HG02973 (cell line): Measurements from ENCODE around the gene SYNGR4.

Source experiments
- ATAC-seq: cut with Tn5 transposase; IDR thresholded peaks from one replicate; pipeline ENCODE4 v1.9.1; 2021; ENCODE audit warnings: moderate library complexity; ENCODE audit not compliant: unreplicated experiment

SYNGR4 gene

DNA sequence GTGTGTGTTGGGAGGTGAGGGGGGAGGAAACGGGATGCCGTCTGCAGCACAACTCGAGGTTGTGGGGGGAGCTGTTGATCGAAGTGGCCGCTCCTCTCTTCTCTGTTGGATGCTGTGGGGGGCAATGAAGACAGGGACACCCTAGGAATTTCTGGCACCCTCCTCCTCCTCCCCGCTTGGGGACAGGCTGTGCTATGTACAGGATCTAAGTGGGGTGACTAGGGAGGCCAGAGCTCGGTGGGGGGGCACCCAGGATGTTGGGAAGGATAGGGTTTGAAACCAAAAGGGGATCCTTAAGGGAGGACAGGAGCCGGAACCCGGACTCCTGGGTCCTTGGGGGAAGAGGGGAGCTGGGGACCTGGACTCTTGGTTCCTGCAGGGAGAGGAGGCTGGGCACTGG lies 31.3 kb downstream of the SYNGR4 start:
- ATAC-seq: no peak

DNA sequence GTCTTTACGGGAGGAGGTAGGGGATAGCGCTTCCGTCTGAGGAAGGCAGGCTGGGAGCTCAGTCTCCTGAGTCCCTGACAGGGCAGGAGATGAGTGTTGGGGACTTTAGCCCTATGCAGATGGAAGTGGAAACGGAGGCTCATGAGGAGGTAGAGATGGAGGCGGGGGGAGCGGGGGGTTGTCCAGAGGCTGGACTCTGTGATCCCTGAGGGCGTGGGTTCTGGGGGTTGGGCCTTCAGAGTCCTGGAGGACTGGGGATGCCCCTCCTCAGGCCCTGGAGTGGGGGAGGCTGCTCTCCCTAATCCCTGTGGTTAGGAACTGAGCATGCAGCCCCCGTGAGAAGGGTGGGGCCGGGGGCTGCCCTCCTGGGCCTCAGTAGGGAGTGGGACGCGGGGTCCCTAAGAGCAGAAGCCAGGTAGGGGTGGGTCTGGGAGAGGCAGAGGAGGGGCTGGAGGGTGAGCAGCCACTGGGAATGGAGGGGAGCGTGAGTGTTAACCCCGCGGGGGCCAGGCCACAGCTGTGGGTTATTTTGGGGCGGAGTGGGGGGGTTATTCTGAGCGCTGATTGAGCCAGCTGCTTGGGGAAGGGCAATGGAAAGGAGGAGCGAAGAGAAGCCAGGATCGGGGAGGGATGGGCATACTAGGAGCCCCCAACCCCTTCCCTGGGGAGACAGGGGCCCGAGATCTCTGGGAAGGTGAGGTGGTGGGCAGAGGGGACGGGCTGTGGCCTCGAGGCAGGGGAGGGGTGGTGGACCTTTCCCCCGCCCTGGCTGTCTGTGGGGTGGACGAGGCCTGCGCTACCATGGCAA lies 32.1 kb downstream of the SYNGR4 start:
- no peak for ATAC-seq

DNA sequence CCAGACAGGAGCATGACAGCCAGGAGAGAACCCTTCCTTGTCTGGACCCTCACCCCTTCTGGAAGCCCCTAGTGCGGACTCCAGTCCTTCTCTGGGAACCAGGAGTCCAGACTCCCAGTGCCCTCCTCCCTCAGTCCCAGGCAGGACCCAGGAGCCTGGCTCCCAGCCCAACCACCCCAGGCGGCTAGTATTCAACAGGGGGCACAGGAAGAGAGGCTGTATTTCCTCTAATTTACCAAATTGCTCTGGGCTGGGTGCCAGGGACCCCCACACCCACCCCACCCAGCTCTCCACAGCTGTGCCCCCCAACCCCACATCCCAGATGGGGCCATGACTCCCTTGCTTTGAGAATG lies 32.6 kb downstream of the SYNGR4 start:
- no peak for ATAC-seq

DNA sequence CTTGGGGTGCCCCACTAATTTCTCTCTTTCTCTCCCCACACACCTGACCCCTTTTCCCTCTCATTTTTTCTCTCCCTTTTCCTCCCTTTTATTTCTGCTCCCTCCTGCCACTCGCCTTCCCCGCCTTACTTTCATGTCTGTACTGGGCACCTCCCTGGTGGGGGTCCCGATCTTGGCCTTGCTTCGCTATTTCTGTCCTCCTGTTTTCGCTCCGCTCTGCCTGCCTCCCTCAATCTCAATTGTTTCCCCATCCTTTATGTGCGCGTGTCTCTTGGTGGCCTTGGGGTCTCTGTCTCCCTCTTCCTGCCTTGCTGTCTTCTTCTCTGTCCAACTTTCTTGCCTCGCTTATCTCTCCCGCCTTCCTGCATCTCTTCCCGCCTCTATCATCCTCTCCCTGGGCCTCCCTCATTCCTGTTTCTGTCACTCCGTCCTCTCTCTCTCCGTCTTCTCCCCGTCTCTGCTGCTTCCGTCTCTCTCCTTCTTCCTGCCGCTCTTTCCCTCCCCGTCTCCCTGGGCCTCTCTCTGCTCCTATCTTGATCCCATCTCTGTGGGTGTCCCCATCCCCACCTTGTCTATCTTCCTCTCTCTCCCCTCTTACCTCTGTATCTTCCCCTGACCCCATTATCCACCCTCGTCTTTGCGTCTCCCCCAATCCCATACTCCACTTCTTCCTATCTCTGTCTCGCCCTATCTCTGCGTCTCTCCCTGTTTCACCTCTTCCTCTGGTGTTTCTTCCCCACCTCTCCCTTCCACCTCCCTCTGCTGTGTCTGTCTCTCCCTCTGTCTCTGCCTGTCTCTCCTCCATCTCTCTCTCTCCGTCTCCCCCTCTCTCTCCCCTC lies 33.3 kb downstream of the SYNGR4 start:
- no peak for ATAC-seq

DNA sequence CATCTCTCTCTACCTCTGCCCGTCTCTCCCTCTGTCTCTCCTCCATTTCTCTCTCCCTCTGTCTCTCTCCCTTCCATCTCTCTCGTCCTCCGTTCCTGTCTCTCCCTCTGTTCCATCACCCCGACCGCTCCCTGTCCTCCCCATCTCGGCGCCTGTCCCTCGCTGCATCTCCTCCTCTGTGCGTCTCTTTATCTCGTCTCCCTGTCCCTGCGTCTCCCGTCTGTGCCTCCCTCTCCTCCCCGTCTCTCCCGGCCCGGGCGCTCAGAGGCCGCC lies 33.9 kb downstream of the SYNGR4 start:
- no peak for ATAC-seq

DNA sequence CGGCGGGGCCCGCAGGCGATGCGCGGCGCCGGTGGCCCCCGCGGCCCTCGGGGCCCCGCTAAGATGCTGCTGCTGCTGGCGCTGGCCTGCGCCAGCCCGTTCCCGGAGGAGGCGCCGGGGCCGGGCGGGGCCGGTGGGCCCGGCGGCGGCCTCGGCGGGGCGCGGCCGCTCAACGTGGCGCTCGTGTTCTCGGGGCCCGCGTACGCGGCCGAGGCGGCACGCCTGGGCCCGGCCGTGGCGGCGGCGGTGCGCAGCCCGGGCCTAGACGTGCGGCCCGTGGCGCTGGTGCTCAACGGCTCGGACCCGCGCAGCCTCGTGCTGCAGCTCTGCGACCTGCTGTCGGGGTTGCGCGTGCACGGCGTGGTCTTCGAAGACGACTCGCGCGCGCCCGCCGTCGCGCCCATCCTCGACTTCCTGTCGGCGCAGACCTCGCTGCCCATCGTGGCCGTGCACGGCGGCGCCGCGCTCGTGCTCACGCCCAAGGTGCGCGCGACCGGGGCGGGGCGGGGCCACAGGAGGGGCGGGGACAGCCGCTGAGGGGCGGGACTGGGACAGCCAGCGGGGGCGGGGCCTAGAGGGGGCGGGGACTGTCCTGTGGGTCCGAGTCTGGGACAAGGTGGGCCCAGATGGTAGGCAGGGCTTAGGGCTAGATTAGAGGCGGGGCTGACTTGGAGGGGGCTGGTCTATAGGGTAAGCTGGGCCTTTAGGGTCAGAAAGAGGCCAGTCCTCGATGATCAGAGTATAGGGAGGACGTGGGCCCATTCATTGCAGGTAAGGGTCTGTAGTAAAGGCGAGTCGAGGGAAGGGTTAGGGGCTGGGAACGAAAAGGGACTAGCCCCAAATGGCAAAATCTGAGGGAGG lies 34.4 kb downstream of the SYNGR4 start:
- peak; percentile 42 for ATAC-seq

DNA sequence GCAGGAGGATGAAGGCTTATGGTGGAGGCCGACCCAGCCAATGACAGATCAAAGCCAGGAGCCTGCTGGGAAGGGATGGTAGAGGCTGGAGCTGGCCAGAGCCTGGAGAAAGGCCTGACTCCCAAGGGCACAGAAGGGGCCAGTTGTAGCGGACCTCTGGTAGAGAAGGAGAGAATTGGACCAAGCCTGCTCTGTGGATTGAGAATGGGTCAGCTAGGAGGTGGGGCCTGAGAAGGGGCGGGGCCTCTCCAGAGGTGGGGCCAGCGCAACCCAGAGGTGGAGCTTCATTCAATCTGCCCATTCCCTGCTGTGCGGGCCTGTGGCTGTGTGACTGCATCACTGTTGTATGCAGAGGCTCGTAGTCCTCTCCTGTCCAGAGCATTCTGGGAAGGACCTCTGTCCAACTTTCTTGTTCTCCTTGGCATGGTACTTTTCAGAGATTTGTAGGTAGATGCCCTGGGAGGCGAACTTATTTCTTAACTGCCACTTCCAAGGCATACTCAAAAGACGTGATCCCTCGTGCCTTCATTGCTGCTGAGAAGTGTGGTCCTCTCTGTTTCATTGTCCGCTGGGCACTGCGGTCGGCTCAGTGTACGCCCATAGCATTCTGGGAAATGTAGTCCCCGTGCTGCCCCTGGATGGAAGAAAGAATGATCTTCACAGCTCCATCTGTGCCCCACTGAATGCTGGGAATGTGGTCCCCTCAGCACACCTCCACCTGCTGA lies 36.0 kb downstream of the SYNGR4 start:
- ATAC-seq: no peak

DNA sequence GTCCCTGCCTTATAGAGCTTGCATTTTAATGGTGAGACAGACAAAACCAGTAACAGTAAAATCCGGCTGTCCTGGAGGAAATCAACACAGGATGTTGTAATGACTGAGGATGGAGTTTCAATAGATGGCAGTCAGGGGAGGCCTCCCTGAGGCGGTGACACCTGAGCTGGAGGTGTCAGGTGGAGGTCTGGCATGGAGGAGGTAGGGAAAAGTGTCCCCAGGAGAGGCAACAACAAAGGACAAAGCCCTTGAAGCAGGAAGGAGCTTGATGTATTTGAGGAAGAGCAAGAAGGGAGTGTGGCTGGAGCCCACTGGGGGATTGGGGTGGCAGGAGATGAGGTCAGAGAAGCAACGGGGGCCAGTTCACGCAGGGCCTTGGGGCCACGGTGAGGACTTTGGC lies 37.1 kb downstream of the SYNGR4 start:
- ATAC-seq: no peak

DNA sequence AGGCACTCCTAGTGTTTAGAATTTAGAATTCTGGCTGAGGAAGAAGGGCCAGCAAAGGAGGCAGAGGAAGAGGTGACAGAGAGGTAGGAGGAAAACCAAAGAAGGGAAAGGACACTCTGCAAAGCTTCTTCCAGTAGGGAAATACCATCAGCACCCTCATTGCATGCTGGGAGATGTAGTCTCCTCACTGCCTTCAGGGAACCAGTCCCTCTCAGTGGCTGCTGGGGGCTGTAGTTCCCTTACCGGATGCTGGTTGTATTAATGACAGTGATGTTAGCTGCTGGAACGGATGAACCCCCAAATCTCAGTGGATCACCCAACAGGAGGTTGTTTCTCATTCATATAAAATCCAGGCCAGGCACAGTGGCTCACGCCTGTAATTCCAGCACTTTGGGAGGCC lies 39.4 kb downstream of the SYNGR4 start:
- ATAC-seq: peak; percentile 61

DNA sequence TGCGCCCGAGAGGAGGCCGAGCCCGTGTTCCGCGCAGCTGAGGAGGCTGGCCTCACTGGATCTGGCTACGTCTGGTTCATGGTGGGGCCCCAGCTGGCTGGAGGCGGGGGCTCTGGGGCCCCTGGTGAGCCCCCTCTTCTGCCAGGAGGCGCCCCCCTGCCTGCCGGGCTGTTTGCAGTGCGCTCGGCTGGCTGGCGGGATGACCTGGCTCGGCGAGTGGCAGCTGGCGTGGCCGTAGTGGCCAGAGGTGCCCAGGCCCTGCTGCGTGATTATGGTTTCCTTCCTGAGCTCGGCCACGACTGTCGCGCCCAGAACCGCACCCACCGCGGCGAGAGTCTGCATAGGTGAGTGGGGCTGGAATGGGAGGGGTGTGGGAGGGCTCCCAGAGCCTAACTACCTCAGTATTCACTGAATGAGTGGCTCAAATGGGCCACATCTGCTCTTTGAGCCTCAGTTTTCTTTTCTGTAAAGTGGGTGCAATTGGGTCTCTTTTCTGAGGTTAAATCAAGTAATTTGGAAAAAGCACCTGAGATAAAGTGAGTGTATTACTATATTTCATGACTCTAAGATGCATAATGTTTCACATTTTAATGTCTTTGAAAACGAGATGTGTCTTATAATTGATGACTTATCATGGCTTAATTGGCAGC lies 41.0 kb downstream of the SYNGR4 start:
- no peak for ATAC-seq

DNA sequence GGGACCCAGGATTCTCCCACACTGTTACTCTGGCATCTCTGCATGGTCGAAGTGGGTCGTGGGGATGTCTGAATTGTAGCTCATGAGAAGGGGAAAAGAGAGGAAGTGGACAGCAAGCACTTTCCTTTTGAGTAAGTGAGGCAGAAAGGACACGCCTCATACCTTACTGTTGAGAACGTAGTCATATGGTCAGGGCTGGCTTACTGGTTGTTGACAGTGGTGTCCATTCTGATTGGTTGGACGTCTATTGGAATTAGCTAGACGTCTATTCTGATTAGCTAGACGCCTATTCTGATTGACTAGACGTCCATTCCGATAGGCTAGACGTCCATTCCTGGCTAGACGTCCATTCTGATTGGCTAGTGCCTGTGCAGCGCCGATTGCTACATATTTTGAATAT lies 41.7 kb downstream of the SYNGR4 start:
- no peak for ATAC-seq

DNA sequence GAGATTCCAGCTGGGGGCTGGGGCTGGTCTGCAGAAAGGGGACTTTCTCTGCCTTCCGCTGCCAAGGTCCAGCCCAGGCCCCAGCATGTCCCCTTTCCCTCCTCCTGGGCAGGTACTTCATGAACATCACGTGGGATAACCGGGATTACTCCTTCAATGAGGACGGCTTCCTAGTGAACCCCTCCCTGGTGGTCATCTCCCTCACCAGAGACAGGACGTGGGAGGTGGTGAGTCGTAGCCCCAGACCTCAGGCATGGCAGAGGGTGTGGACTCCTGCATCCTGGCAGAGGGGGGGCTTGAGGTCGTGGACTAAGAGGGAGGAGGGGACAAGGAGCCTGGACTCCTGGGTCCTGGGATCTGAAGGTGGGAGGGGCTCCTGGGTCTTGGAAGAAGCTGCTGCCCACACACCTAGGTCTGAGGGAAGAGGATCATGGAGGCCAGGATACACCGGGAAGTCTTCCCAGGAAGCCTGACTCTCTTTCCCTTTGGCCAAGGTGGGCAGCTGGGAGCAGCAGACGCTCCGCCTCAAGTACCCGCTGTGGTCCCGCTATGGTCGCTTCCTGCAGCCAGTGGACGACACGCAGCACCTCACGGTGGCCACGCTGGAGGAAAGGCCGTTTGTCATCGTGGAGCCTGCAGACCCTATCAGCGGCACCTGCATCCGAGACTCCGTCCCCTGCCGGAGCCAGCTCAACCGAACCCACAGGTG lies 49.9 kb downstream of the SYNGR4 start:
- no peak for ATAC-seq

DNA sequence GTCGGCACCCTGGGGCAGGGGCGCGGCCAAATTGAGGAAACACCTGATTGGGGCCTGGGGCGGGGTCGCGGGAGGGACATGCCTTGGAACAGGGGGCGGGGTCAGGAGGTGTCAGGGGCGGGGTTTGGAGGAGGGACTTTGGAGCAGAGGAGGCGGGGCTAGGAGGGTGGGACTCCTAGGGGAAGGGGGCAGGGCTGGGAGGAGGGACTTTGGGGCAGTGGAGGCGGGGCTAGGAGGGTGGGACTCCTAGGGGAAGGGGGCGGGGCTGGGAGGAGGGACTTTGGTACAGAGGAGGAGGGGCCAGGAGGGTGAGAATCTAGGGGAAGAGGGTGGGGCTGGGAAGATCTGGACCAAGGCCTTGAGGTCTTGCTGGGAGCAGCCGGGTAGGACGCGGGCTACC lies 51.2 kb downstream of the SYNGR4 start:
- ATAC-seq: no peak

DNA sequence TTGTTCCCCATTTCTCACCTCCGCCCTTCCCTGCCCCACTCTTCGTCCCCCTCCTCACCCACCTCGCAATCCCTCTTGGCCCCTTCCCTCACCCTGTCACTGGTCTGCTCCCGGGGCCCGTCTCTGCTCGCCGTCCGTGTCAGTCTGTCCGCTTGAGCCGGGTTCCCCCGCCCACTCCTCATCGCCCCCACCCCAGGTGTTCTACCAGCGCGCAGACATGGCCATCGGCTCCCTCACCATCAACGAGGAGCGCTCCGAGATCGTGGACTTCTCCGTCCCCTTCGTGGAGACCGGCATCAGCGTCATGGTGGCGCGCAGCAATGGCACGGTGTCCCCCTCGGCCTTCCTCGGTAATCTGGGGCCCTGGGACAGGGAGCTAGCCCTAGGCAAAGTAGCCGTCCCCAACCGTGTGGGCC lies 51.6 kb downstream of the SYNGR4 start:
- no peak for ATAC-seq

DNA sequence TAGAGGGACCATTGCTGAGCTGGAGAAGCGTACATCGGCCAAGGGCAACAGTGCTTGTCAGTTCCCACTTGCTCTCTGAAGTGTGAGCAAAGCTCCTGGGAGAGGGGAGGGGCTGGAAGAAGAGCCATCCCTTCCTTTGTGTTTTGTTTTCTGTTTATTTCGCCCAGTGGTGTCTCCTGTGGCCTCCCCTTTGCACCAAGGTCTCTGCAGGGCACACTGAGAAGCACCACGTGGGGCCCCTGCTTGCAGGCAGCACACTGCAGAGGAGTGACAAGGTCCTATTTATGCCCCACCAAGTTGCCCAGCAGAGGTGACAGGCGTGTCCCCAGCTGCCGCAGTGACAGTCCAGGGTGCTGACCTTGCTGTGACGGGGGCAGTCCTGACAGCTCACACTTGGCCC lies 53.3 kb downstream of the SYNGR4 start:
- no peak for ATAC-seq

DNA sequence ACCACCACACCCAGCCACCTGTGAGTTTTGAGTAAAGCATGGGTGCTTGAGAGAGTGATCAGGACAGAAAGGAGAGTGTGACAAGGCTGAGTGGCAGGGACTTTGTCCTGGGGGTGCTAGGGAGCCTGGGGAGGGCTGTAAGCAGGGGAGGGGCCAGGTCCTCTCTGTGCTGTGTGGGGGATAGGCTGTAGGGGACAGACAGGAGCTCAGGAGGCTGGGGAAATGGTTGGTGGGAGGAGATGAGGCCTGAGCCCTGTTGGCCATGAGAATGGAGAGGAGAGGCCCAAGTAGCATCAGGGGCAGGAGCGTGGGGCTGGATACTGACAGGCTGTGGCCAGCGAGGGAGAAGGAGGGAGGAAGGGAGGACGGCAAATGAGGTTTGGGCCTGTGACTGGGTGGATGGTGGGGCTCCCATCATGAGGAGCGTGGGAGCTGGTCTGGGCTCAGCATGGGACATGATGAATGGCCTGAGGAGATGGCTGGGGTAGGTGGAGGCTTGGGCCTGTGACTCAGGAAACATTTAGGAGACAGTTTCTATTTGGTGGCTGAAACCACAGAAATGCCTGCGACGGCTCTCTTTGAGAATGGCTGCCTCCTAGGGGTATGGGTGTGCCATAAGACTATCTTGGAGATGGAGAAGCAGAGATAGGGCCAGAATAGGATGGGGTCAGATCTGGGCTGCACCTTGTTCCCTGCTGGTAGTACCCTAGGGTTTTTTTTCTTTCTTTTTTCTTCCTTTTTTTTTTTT lies 54.3 kb downstream of the SYNGR4 start:
- no peak for ATAC-seq

DNA sequence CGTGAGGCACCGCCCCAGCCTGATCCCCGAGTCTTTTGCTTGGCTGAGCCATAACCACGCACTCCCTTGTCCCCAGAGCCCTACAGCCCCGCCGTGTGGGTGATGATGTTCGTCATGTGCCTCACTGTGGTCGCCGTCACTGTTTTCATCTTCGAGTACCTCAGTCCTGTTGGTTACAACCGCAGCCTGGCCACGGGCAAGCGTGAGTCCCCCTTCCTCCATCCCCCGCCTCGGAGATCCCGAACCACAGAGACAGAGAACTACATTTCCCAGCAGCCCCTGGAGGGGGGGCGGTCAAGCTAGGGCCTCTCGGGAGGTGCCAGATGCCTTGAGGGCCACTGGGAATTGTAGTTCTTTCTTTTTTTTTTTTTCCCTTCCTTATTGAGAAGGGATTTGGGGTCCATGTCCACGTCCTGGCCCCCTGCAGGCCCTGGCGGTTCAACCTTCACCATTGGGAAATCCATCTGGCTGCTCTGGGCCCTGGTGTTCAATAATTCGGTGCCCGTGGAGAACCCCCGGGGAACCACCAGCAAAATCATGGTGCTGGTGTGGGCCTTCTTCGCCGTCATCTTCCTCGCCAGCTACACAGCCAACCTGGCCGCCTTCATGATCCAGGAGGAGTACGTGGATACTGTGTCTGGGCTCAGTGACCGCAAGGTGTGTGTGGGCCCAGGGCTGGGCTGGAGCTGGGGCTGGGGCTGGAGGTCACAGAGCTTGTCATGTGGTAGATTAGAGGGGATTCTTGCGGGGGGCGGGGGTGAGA lies 55.2 kb downstream of the SYNGR4 start:
- ATAC-seq: peak; percentile 72

DNA sequence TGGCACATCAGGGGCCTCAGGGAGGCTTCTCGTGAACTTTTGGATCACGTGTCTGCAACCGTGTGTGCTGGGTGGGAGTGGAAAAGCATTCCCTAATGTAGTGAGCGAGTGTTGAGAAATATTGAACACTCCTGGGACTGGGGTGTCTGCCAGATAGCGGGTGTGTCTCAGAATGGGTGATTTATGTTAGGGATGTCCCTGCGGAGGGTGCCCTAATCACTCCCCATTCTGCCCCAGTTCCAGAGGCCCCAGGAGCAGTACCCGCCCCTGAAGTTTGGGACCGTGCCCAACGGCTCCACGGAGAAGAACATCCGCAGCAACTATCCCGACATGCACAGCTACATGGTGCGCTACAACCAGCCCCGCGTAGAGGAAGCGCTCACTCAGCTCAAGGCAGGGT lies 57.4 kb downstream of the SYNGR4 start:
- ATAC-seq: no peak
